Endothelial cell of umbilical vein (primary cell): ENCODE measurements around the gene PAQR8. TPM values are rescaled to one million over a fixed set of nuclear protein-coding genes. Genes with fewer than 3 reads are reported as not detected.

Experiments
- BruUV-seq: library from RNA; stranded (reverse); fragments of 400-500 nt; replicated peaks from 2 replicates; lab custom pipeline; 2021; lab: Mats Ljungman, UMichigan
- CTCF ChIA-PET: fragments of 300-600, 350-600 bp; sonication (Branson Sonifier 250); formaldehyde crosslinking; loops from one replicate; lab custom pipeline; 2021; ENCODE audit warnings: antibody characterized with exemption, inconsistent platforms; lab: Charles Lee
- POLR2A ChIA-PET: fragments of 300-600, 350-600 bp; sonication (Branson Sonifier 250); formaldehyde crosslinking; loops from one replicate; lab custom pipeline; 2021; ENCODE audit warnings: antibody characterized with exemption, inconsistent platforms; lab: Charles Lee
- DNase-seq: peaks from one replicate; pipeline ENCODE4 v3.0.0-alpha.2; 2011; ENCODE audit warnings: low read depth, low spot score
- FAIRE-seq: peaks from 2 replicates; lab custom pipeline; 2011; peaks lifted over from hg19 to GRCh38; lab: Jason Lieb, UNC
- H2AFZ ChIP-seq: 2 replicates; pipeline ENCODE4 v1.6.0; 2012; ENCODE audit warnings: low read depth, low read length, control low read depth, inconsistent platforms
- H3K27ac ChIP-seq: 2 replicates; pipeline ENCODE4 v1.5.1; 2011; ENCODE audit warnings: low read depth, mild to moderate bottlenecking, control low read depth, low read length, moderate library complexity; ENCODE audit not compliant: insufficient read depth
- H3K27me3 ChIP-seq, 2 experiments: 2 replicates each; pipeline versions ENCODE4 v1.6.0 to v1.6.1; 2011; ENCODE audit warnings: low read length in 2 of 2, mixed read lengths in 1 of 2; ENCODE audit not compliant: control insufficient read depth in 2 of 2, insufficient read depth in 2 of 2
- H3K36me3 ChIP-seq, 2 experiments: 2 replicates in 1 of 2; 3 replicates in 1 of 2; pipeline ENCODE4 v1.5.1; 2011; ENCODE audit warnings: low read length in 2 of 2, mild to moderate bottlenecking in 1 of 2, moderate library complexity in 1 of 2; ENCODE audit not compliant: control insufficient read depth in 2 of 2, insufficient read depth in 2 of 2; ENCODE audit errors: extremely low read depth in 1 of 2
- H3K4me1 ChIP-seq: 3 replicates; pipeline ENCODE4 v1.5.1; 2011; ENCODE audit warnings: mild to moderate bottlenecking, low read length; ENCODE audit not compliant: control insufficient read depth, insufficient read depth; ENCODE audit errors: extremely low read depth
- H3K4me2 ChIP-seq: 2 replicates; pipeline ENCODE4 v1.6.1; 2011; ENCODE audit warnings: low read length, control low read depth, mixed read lengths; ENCODE audit not compliant: insufficient read depth
- H3K4me3 ChIP-seq, 3 experiments: fragments of 200-600 bp in 1 of 3; sonication (generic), shearing (Covaris generic) in 1 of 3; replicated peaks in 1 of 3; 2 replicates each; pipeline ENCODE4 v1.5.1; 2011 to 2016; ENCODE audit warnings: control low read depth in 3 of 3, low read length in 3 of 3, mild to moderate bottlenecking in 2 of 3, inconsistent platforms in 1 of 3, low read depth in 1 of 3, moderate library complexity in 1 of 3; ENCODE audit not compliant: insufficient read depth in 1 of 3
- H3K79me2 ChIP-seq: 2 replicates; pipeline ENCODE4 v1.6.0; 2012; ENCODE audit warnings: low read length, inconsistent platforms; ENCODE audit not compliant: control insufficient read depth, insufficient read depth
- H3K9ac ChIP-seq: replicated peaks from 2 replicates; pipeline ENCODE3; 2011; ENCODE audit warnings: low read length, control low read depth; ENCODE audit not compliant: insufficient read depth; ENCODE audit errors: extremely low read depth
- H3K9me1 ChIP-seq: replicated peaks from 3 replicates; pipeline ENCODE4 v1.6.0; 2011; ENCODE audit warnings: mild to moderate bottlenecking, low read length; ENCODE audit not compliant: control insufficient read depth, insufficient read depth; ENCODE audit errors: extremely low read depth
- H3K9me3 ChIP-seq: replicated peaks from 2 replicates; pipeline ENCODE4 v1.5.1; 2012; ENCODE audit warnings: low read length, inconsistent platforms; ENCODE audit not compliant: control insufficient read depth, insufficient read depth
- H4K20me1 ChIP-seq: replicated peaks from 2 replicates; pipeline ENCODE3; 2011; ENCODE audit warnings: mild to moderate bottlenecking, low read length; ENCODE audit not compliant: control insufficient read depth, insufficient read depth; ENCODE audit errors: extremely low read depth
- EZH2 ChIP-seq: IDR thresholded peaks from 2 replicates; pipeline ENCODE4 v1.6.1; 2012; ENCODE audit warnings: borderline replicate concordance, low read depth, mild to moderate bottlenecking, moderate library complexity, low read length, inconsistent platforms; ENCODE audit not compliant: severe bottlenecking
- FOS ChIP-seq: IDR thresholded peaks from 2 replicates; pipeline ENCODE4 v1.6.1; 2011; ENCODE audit warnings: mild to moderate bottlenecking, low read length, moderate library complexity, borderline replicate concordance; ENCODE audit not compliant: insufficient read depth
- GATA2 ChIP-seq: IDR thresholded peaks from 2 replicates; pipeline ENCODE4 v1.7.0; 2011; ENCODE audit warnings: low read depth, mild to moderate bottlenecking, moderate library complexity, mixed read lengths, low read length; ENCODE audit not compliant: insufficient read length, insufficient read depth
- JUN ChIP-seq: IDR thresholded peaks from 2 replicates; pipeline ENCODE4 v1.6.1; 2011; ENCODE audit warnings: borderline replicate concordance, low read depth; ENCODE audit not compliant: insufficient read length, insufficient read depth
- MYC ChIP-seq: IDR thresholded peaks from one replicate; pipeline ENCODE4 v1.6.1; 2011; ENCODE audit warnings: mild to moderate bottlenecking, low read depth, low read length
- POLR2A ChIP-seq: IDR thresholded peaks from 2 replicates; pipeline ENCODE4 v1.6.1; 2012; ENCODE audit warnings: low read depth, mild to moderate bottlenecking, control low read depth, low read length
- POLR2AphosphoS5 ChIP-seq: IDR thresholded peaks from 2 replicates; pipeline ENCODE4 v1.6.1; 2012; ENCODE audit warnings: low read depth, mild to moderate bottlenecking, control low read depth, low read length, moderate library complexity; ENCODE audit not compliant: insufficient read depth
- dilution Hi-C: fragments of 300-500 bp; cut with MboI; formaldehyde crosslinking; loops from one replicate; pipeline ENCODE4 v1.15.0; 2019; ENCODE audit warnings: low sequenced_read_pairs; ENCODE audit not compliant: extremely low pct_ligation_motif_present
- intact Hi-C: fragments of 100-400 bp; cut with micrococcal nuclease; formaldehyde crosslinking; loops from one replicate; pipeline ENCODE4 v1.10.0; 2022
- polyA plus RNA-seq, 4 experiments: library from polyadenylated mRNA; depleted of rRNA in 3 of 4; stranded (reverse) in 3 of 4; unstranded in 1 of 4; fragments of >200 nt; gene quantifications; 2 replicates each; pipeline versions ENCODE4 v1.2.1 to v1.2.3, GENCODE V29; 2011 to 2012; ENCODE audit warnings: missing spikeins in 1 of 4
- total RNA-seq: library from RNA; stranded (reverse); gene quantifications from 2 replicates; pipeline ENCODE4 v1.2.3, GENCODE V29; 2021
- TF ChIP-seq, protein P1 (sequence below), 2 donors: IDR thresholded peaks; 1 replicate in 1 of 2; 2 replicates in 1 of 2; pipeline ENCODE4 v1.5.1; 2011; ENCODE audit warnings: low read length in 2 of 2, mild to moderate bottlenecking in 2 of 2, moderate library complexity in 2 of 2, control low read depth in 1 of 2, inconsistent platforms in 1 of 2, low read depth in 1 of 2; ENCODE audit not compliant: insufficient read depth in 1 of 2; ENCODE audit errors: extremely low read depth in 1 of 2
- TF ChIP-seq, protein P2 (sequence below): IDR thresholded peaks from 2 replicates; pipeline ENCODE4 v1.6.1; 2011; ENCODE audit not compliant: insufficient read depth, insufficient read length

Gene PAQR8
- total and polyA plus RNA-seq, 2 donors (not counting 3 experiments of a cell fraction or from before 2014, with no cell fraction given), result 4.3 to 6.0 TPM

- no peaks in the 10 kb centered on the region for H3K36me3 ChIP-seq
- H3K27me3 ChIP-seq, result no peaks in the 10 kb centered on the region
- H3K4me2 ChIP-seq, result peak overlapping the region; percentile 47
- peak overlapping the region; percentile 82 for H3K27ac ChIP-seq
- H3K4me1 ChIP-seq, result peaks cover 40% of the 10 kb centered on the region
- dilution Hi-C loops, result loop anchor here (25.0 kb wide), 1 partner anchor 113 kb away; no protein-coding TSS in a partner anchor
- no peaks in the 10 kb centered on the region for H3K9me1 ChIP-seq
- no peaks in the 10 kb centered on the region for H4K20me1 ChIP-seq
- no peaks in the 10 kb centered on the region for H3K9me3 ChIP-seq
- FAIRE-seq, result peak; percentile 65
- no peaks in the 10 kb centered on the region for H3K79me2 ChIP-seq
- no TSS peak for BruUV-seq
- ChIA-PET CTCF (interaction anchor here (0.7 to 2.6 kb wide), 15 partner anchors 8 to 870 kb away, joined by 3 to 9 read pairs (median 4); no protein-coding TSS in a partner anchor), POLR2A (interaction anchor here (0.7 to 0.8 kb wide), 2 partner anchors 66 to 86 kb away, joined by 4 to 5 read pairs; no protein-coding TSS in a partner anchor)
- peak overlapping the region; percentile 41 for H3K9ac ChIP-seq
- peak; percentile 79 for DNase-seq
- H3K4me3 ChIP-seq, result no peak overlapping the region
- peak overlapping the region; percentile 7 for H2AFZ ChIP-seq
- intact Hi-C loops, result loop anchor here (1.0 kb wide), 3 partner anchors 30 to 80 kb away; no protein-coding TSS in a partner anchor
- TF ChIP-seq POLR2AphosphoS5 (peak; percentile 52), FOS (peak; percentile 83), GATA2 (peak; percentile 35), POLR2A (no peak), MYC (no peak), JUN (peak; percentile 80), EZH2 (no peak)
- TF ChIP-seq, protein P1, sequence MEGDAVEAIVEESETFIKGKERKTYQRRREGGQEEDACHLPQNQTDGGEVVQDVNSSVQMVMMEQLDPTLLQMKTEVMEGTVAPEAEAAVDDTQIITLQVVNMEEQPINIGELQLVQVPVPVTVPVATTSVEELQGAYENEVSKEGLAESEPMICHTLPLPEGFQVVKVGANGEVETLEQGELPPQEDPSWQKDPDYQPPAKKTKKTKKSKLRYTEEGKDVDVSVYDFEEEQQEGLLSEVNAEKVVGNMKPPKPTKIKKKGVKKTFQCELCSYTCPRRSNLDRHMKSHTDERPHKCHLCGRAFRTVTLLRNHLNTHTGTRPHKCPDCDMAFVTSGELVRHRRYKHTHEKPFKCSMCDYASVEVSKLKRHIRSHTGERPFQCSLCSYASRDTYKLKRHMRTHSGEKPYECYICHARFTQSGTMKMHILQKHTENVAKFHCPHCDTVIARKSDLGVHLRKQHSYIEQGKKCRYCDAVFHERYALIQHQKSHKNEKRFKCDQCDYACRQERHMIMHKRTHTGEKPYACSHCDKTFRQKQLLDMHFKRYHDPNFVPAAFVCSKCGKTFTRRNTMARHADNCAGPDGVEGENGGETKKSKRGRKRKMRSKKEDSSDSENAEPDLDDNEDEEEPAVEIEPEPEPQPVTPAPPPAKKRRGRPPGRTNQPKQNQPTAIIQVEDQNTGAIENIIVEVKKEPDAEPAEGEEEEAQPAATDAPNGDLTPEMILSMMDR (IDR thresholded peaks at IDR 0.05; ENCODE audit: extremely low read depth in 1 of 2, insufficient read depth in 1 of 2, low read depth in 1 of 2, low read length in 2 of 2), result no peak
- TF ChIP-seq, protein P2, sequence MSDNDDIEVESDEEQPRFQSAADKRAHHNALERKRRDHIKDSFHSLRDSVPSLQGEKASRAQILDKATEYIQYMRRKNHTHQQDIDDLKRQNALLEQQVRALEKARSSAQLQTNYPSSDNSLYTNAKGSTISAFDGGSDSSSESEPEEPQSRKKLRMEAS, result no peak
Measured at GRCh38 chr6:52423971-52424381, 62.0 kb downstream of the PAQR8 start.
